ENCODE results near the gene PRRG2.

DNA sequence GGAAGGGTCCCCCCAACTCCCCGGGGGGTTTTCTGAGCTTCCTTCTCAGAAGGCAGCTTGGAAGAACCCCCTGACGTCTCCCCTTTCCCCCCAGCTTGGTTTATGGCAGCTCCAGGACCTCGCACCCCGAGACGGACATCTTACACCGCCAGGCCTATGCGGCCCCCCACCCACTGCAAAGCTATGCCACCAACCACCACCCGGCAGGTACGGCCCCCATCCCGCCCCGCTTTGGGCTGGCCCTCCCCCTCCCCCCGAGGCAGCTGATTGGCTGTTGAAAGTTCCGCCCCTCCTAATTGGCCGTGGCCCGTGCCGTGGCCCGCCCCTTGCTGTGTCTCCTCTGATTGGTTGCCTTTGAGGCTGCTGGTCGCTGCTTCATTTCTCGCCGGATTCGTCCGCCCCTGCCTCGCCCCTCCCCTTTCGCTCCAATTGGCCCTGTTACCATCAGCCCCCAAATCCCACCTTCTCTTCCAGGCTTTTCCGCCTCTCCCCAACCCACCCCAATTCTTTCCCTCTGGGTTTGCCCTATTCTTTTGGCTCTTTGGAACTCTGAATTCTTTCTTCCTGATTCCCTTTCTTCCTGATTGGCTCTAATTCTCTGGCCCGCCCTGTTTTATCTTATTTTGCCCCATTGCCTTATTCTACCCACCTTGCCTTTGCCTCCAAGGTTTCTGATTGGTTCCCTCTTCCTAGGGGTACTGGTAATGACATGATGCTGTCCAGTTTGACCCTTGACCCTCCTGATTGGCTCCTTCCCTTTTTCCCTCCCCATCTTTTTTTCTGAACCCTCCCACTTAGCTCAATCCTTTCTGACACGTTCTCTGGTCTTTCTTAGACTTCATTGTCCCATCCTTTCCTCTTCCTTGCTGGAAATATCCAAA lies 12.4 kb downstream of the PRRG2 start:
- TF ChIP-seq NR1H2 (CRISPR knock-in tag; IDR thresholded peaks at IDR 0.05; ENCODE audit: borderline replicate concordance, low read depth) (no peak), NBN (conservative IDR thresholded peaks at IDR 0.05) (no peak)

All from HepG2 (cell line).